ENCODE results near the gene MYO18B.
A peak's percentile ranks its signal among the peaks of the same experiment; 100 is the strongest.

The MYO18B gene

DNA sequence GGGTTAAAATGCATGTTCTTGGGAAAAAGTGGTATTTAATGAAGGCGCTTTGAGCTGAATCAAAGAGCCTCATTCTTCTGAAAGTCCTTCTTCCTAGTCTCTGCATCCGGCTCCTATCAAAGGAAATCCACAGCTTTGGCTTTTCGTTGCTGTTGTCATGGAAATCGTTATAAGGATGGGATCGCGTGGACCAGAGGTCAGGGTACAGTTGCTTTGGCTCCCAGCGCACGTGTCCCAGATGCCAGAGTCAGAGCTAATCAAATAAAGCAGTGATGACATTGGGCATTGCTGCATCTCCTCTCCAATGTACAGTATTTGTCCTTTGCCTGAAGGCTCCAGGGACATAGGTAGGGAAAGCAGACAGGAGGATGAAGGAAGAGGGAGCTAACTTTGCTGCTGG lies 181.9 kb downstream of the MYO18B start:
- Histone ChIP-seq H3K4me3 (ENCODE audit: low read length in 2 of 2) (no peak overlapping the region), H3K9ac (ENCODE audit: low read depth, low read length, poor library complexity) (no peak overlapping the region), H3K4ac (ENCODE audit: low read length) (no peak overlapping the region), H3K27ac (replicated peaks; ENCODE audit: low read length) (no peak overlapping the region), H3K4me2 (ENCODE audit: insufficient read depth, low read length, poor library complexity, severe bottlenecking) (no peak overlapping the region), H2BK12ac (ENCODE audit: low read length) (no peak overlapping the region), H4K8ac (ENCODE audit: low read depth, low read length) (no peak overlapping the region), H2AK5ac (ENCODE audit: low read depth, low read length) (no peak overlapping the region), H3K18ac (ENCODE audit: low read length) (no peak overlapping the region), H2AFZ (ENCODE audit: low read length) (no peak overlapping the region), H3K27me3 (ENCODE audit: control insufficient read depth in 3 of 3, insufficient read depth in 3 of 3, low read depth in 1 of 3, low read length in 3 of 3) (peaks cover 0 to 14% (median 0%) of the 10 kb centered on the region in 3 experiments), H2BK120ac (ENCODE audit: low read depth, low read length) (no peak overlapping the region), H3K4me1 (ENCODE audit: control insufficient read depth in 2 of 2, insufficient read depth in 1 of 2, low read depth in 1 of 2, low read length in 2 of 2) (peaks cover 2 to 3% of the 10 kb centered on the region in 2 donors), H3K14ac (ENCODE audit: low read length) (no peak overlapping the region), H3K9me3 (replicated peaks in 1 of 2; ENCODE audit: control insufficient read depth in 2 of 2, insufficient read depth in 1 of 2, low read depth in 1 of 2, low read length in 2 of 2) (no peaks in the 10 kb centered on the region), H4K91ac (ENCODE audit: low read depth, low read length, poor library complexity) (no peak overlapping the region), H2BK15ac (ENCODE audit: low read length) (no peak overlapping the region), H3K23ac (ENCODE audit: low read depth, low read length, poor library complexity) (no peak overlapping the region), H3K79me1 (ENCODE audit: low read depth, low read length) (no peaks in the 10 kb centered on the region), H2BK5ac (ENCODE audit: low read length) (no peak overlapping the region), H3K36me3 (replicated peaks in 1 of 2; ENCODE audit: control insufficient read depth in 2 of 2, insufficient read depth in 2 of 2, low read length in 2 of 2) (no peaks in the 10 kb centered on the region)
- DNase-seq (ENCODE audit: low spot score): no peak
- WGBS, 2 donors (ENCODE audit: extremely low coverage in 2 of 2, insufficient read length in 2 of 2, insufficient replicate concordance in 1 of 2): no CpG with 5 or more reads among the region's 8 CpGs

DNA sequence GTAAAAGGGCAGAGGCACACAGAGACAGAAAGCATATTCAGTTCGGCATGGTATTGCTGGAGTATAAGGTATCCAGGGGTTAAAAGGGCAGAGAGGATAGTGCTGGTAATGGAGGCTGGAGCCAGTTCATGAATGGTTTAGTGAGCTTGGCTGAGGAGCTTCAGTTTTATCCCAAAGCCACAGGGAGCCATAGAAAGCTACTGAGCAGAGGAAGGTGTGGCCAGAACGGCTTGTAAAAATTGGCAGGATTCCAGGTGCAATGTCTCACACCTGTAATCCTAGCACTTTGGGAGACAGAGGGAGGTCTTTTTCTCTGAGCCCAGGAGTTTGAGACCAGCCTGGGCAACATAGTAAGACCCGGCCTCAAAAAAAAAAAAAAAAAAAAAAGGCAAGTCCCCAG lies 186.1 kb downstream of the MYO18B start:
- Histone ChIP-seq H3K9ac (ENCODE audit: low read depth, low read length, poor library complexity) (no peak overlapping the region), H3K4me2 (ENCODE audit: insufficient read depth, low read length, poor library complexity, severe bottlenecking) (no peak overlapping the region), H2BK15ac (ENCODE audit: low read length) (no peak overlapping the region), H4K8ac (ENCODE audit: low read depth, low read length) (no peak overlapping the region), H3K4me1 (ENCODE audit: control insufficient read depth in 2 of 2, insufficient read depth in 1 of 2, low read depth in 1 of 2, low read length in 2 of 2) (peaks cover 3 to 12% of the 10 kb centered on the region in 2 donors), H2AK5ac (ENCODE audit: low read depth, low read length) (no peak overlapping the region), H3K4me3 (ENCODE audit: low read length in 2 of 2) (no peak overlapping the region), H3K79me1 (ENCODE audit: low read depth, low read length) (no peaks in the 10 kb centered on the region), H3K4ac (ENCODE audit: low read length) (no peak overlapping the region), H3K18ac (ENCODE audit: low read length) (no peak overlapping the region), H3K14ac (ENCODE audit: low read length) (no peak overlapping the region), H3K27ac (replicated peaks; ENCODE audit: low read length) (no peak overlapping the region), H2BK120ac (ENCODE audit: low read depth, low read length) (no peak overlapping the region), H3K36me3 (replicated peaks in 1 of 2; ENCODE audit: control insufficient read depth in 2 of 2, insufficient read depth in 2 of 2, low read length in 2 of 2) (no peaks in the 10 kb centered on the region), H4K91ac (ENCODE audit: low read depth, low read length, poor library complexity) (no peak overlapping the region), H3K27me3 (ENCODE audit: control insufficient read depth in 3 of 3, insufficient read depth in 3 of 3, low read depth in 1 of 3, low read length in 3 of 3) (peaks cover 0 to 24% (median 4%) of the 10 kb centered on the region in 3 experiments), H2AFZ (ENCODE audit: low read length) (no peak overlapping the region), H2BK5ac (ENCODE audit: low read length) (no peak overlapping the region), H3K9me3 (replicated peaks in 1 of 2; ENCODE audit: control insufficient read depth in 2 of 2, insufficient read depth in 1 of 2, low read depth in 1 of 2, low read length in 2 of 2) (no peaks in the 10 kb centered on the region), H3K23ac (ENCODE audit: low read depth, low read length, poor library complexity) (no peak overlapping the region), H2BK12ac (ENCODE audit: low read length) (no peak overlapping the region)
- WGBS, 2 donors (ENCODE audit: extremely low coverage in 2 of 2, insufficient read length in 2 of 2, insufficient replicate concordance in 1 of 2): no CpG with 5 or more reads among the region's 3 CpGs
- no peak for DNase-seq (ENCODE audit: low spot score)

- no CpG with 5 or more reads among the region's 5 CpGs for WGBS, 2 donors (ENCODE audit: extremely low coverage in 2 of 2, insufficient read length in 2 of 2, insufficient replicate concordance in 1 of 2)
- Histone ChIP-seq H3K27me3 (ENCODE audit: control insufficient read depth in 3 of 3, insufficient read depth in 3 of 3, low read depth in 1 of 3, low read length in 3 of 3) (peaks cover 0 to 30% (median 4%) of the 10 kb centered on the region in 3 experiments), H3K9me3 (replicated peaks in 1 of 2; ENCODE audit: control insufficient read depth in 2 of 2, insufficient read depth in 1 of 2, low read depth in 1 of 2, low read length in 2 of 2) (no peaks in the 10 kb centered on the region), H3K23ac (ENCODE audit: low read depth, low read length, poor library complexity) (no peak overlapping the region), H3K18ac (ENCODE audit: low read length) (no peak overlapping the region), H2BK15ac (ENCODE audit: low read length) (no peak overlapping the region), H3K4me2 (ENCODE audit: insufficient read depth, low read length, poor library complexity, severe bottlenecking) (no peak overlapping the region), H3K4me3 (ENCODE audit: low read length in 2 of 2) (no peak overlapping the region), H3K14ac (ENCODE audit: low read length) (no peak overlapping the region), H3K27ac (replicated peaks; ENCODE audit: low read length) (no peak overlapping the region), H2AFZ (ENCODE audit: low read length) (no peak overlapping the region), H3K4ac (ENCODE audit: low read length) (no peak overlapping the region), H3K4me1 (ENCODE audit: control insufficient read depth in 2 of 2, insufficient read depth in 1 of 2, low read depth in 1 of 2, low read length in 2 of 2) (peaks cover 0 to 11% of the 10 kb centered on the region in 2 donors), H2AK5ac (ENCODE audit: low read depth, low read length) (no peak overlapping the region), H4K8ac (ENCODE audit: low read depth, low read length) (no peak overlapping the region), H3K9ac (ENCODE audit: low read depth, low read length, poor library complexity) (peak overlapping the region; percentile 63), H4K91ac (ENCODE audit: low read depth, low read length, poor library complexity) (no peak overlapping the region), H3K79me1 (ENCODE audit: low read depth, low read length) (no peaks in the 10 kb centered on the region), H2BK120ac (ENCODE audit: low read depth, low read length) (no peak overlapping the region), H2BK12ac (ENCODE audit: low read length) (no peak overlapping the region), H2BK5ac (ENCODE audit: low read length) (no peak overlapping the region), H3K36me3 (replicated peaks in 1 of 2; ENCODE audit: control insufficient read depth in 2 of 2, insufficient read depth in 2 of 2, low read length in 2 of 2) (no peaks in the 10 kb centered on the region)
- no peak for DNase-seq (ENCODE audit: low spot score)
Measured at GRCh38 chr22:25929321-25929878, 187.4 kb downstream of the MYO18B start.

GRCh38 chr22:25930083-25930482 lies 188.1 kb downstream of the MYO18B start:
- Histone ChIP-seq H2AFZ (ENCODE audit: low read length) (no peak overlapping the region), H2BK5ac (ENCODE audit: low read length) (no peak overlapping the region), H3K9me3 (replicated peaks in 1 of 2; ENCODE audit: control insufficient read depth in 2 of 2, insufficient read depth in 1 of 2, low read depth in 1 of 2, low read length in 2 of 2) (no peaks in the 10 kb centered on the region), H3K4me3 (ENCODE audit: low read length in 2 of 2) (no peak overlapping the region), H3K27ac (replicated peaks; ENCODE audit: low read length) (no peak overlapping the region), H3K23ac (ENCODE audit: low read depth, low read length, poor library complexity) (no peak overlapping the region), H3K18ac (ENCODE audit: low read length) (peak overlapping the region; percentile 0), H3K4me1 (ENCODE audit: control insufficient read depth in 2 of 2, insufficient read depth in 1 of 2, low read depth in 1 of 2, low read length in 2 of 2) (peaks cover 0 to 13% of the 10 kb centered on the region in 2 donors), H3K27me3 (ENCODE audit: control insufficient read depth in 3 of 3, insufficient read depth in 3 of 3, low read depth in 1 of 3, low read length in 3 of 3) (peaks cover 0 to 27% (median 4%) of the 10 kb centered on the region in 3 experiments), H3K4ac (ENCODE audit: low read length) (no peak overlapping the region), H3K79me1 (ENCODE audit: low read depth, low read length) (no peaks in the 10 kb centered on the region), H3K4me2 (ENCODE audit: insufficient read depth, low read length, poor library complexity, severe bottlenecking) (no peak overlapping the region), H4K8ac (ENCODE audit: low read depth, low read length) (no peak overlapping the region), H2BK15ac (ENCODE audit: low read length) (no peak overlapping the region), H4K91ac (ENCODE audit: low read depth, low read length, poor library complexity) (no peak overlapping the region), H3K36me3 (replicated peaks in 1 of 2; ENCODE audit: control insufficient read depth in 2 of 2, insufficient read depth in 2 of 2, low read length in 2 of 2) (no peaks in the 10 kb centered on the region), H2BK120ac (ENCODE audit: low read depth, low read length) (no peak overlapping the region), H2AK5ac (ENCODE audit: low read depth, low read length) (no peak overlapping the region), H2BK12ac (ENCODE audit: low read length) (no peak overlapping the region), H3K9ac (ENCODE audit: low read depth, low read length, poor library complexity) (no peak overlapping the region), H3K14ac (ENCODE audit: low read length) (no peak overlapping the region)
- WGBS, 2 donors (ENCODE audit: extremely low coverage in 2 of 2, insufficient read length in 2 of 2, insufficient replicate concordance in 1 of 2): no CpG with 5 or more reads among the region's 4 CpGs
- no peak for DNase-seq (ENCODE audit: low spot score)

All from neuronal stem cell (in vitro differentiated cells).